ENCODE data around the gene SLITRK1.

The SLITRK1 gene

GRCh38 chr13:83877651-83878355 is 4.5 kb downstream of the SLITRK1 start:
- TF ChIP-seq, protein P1, sequence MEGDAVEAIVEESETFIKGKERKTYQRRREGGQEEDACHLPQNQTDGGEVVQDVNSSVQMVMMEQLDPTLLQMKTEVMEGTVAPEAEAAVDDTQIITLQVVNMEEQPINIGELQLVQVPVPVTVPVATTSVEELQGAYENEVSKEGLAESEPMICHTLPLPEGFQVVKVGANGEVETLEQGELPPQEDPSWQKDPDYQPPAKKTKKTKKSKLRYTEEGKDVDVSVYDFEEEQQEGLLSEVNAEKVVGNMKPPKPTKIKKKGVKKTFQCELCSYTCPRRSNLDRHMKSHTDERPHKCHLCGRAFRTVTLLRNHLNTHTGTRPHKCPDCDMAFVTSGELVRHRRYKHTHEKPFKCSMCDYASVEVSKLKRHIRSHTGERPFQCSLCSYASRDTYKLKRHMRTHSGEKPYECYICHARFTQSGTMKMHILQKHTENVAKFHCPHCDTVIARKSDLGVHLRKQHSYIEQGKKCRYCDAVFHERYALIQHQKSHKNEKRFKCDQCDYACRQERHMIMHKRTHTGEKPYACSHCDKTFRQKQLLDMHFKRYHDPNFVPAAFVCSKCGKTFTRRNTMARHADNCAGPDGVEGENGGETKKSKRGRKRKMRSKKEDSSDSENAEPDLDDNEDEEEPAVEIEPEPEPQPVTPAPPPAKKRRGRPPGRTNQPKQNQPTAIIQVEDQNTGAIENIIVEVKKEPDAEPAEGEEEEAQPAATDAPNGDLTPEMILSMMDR (IDR thresholded peaks at IDR 0.05; ENCODE audit: low read depth, low read length) = no peak
- no peak for DNase-seq
- Histone ChIP-seq H3K4me3 (ENCODE audit: low read depth, low read length) (no peak overlapping the region), H3K36me3 (no peaks in the 10 kb centered on the region), H3K4me1 (no peaks in the 10 kb centered on the region), H3K9me3 (no peaks in the 10 kb centered on the region; the same call in 1 of the 2 replicates), H3K27me3 (peaks cover 29% of the 10 kb centered on the region)

DNA sequence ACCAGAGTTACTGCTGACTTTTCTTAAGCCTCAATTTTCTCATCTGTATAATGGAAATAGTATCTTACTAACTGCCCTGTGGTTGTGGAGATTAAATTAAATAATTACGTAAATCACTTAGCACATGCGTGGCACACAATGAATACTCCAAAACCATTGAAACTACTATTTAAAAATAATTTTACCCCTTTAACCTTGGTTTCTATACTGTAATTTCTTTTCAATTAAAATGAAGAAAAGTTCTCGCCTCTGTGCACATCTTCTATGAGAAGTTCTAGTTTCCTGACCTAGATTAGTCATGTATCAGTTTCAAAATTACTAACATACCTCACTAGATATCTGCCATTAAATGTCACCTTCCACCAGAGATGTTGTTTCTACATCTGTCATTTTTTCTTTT is 5.7 kb downstream of the SLITRK1 start:
- DNase-seq = no peak
- Histone ChIP-seq H3K36me3 (no peaks in the 10 kb centered on the region), H3K4me1 (no peaks in the 10 kb centered on the region), H3K27me3 (peaks cover 24% of the 10 kb centered on the region), H3K4me3 (ENCODE audit: low read depth, low read length) (no peak overlapping the region), H3K9me3 (no peaks in the 10 kb centered on the region; the same call in 1 of the 2 replicates)
- TF ChIP-seq, protein P1 (IDR thresholded peaks at IDR 0.05; ENCODE audit: low read depth, low read length) = no peak

DNA sequence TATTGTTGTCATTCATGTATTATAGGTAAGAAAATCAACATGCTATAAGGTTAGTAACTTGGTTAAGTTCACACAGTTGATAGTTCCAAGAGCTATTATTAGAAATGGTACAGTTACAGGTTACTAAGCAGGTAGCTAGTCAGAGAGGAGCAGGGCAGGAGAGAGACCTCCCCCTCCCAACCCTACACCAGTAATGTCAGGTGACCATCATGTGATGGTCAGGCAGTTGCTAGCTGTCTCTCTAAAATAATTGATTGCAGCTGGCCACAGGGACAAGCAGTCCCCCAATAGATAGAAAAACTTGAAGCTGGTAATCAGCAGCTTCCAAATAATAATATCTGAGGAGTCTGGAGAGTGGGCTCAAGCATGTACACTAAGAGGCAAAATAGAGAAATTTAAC is 14.6 kb downstream of the SLITRK1 start:
- DNase-seq = no peak
- Histone ChIP-seq H3K4me3 (ENCODE audit: low read depth, low read length) (no peak overlapping the region), H3K36me3 (no peaks in the 10 kb centered on the region), H3K9me3 (no peaks in the 10 kb centered on the region), H3K27me3 (no peaks in the 10 kb centered on the region), H3K4me1 (no peaks in the 10 kb centered on the region)
- TF ChIP-seq, protein P1 (IDR thresholded peaks at IDR 0.05; ENCODE audit: low read depth, low read length) = no peak

GRCh38 chr13:83865161-83866137 is 16.8 kb downstream of the SLITRK1 start:
- H3K36me3 ChIP-seq = no peaks in the 10 kb centered on the region
- H3K27me3 ChIP-seq = no peaks in the 10 kb centered on the region
- H3K4me3 ChIP-seq (ENCODE audit: low read depth, low read length) = no peak overlapping the region
- TF ChIP-seq, protein P1 (IDR thresholded peaks at IDR 0.05; ENCODE audit: low read depth, low read length) = no peak
- DNase-seq = no peak
- no peaks in the 10 kb centered on the region for H3K4me1 ChIP-seq
- no peaks in the 10 kb centered on the region for H3K9me3 ChIP-seq

GRCh38 chr13:83853771-83854170 is 28.5 kb downstream of the SLITRK1 start:
- DNase-seq = no peak

More at GRCh38 chr13:83853771-83854170, 28.5 kb downstream of the SLITRK1 start:
- no peaks in the 10 kb centered on the region for H3K9me3 ChIP-seq
- H3K4me1 ChIP-seq = no peaks in the 10 kb centered on the region
- no peaks in the 10 kb centered on the region for H3K27me3 ChIP-seq
- H3K4me3 ChIP-seq (ENCODE audit: low read depth, low read length) = no peak overlapping the region
- TF ChIP-seq, protein P1 (IDR thresholded peaks at IDR 0.05; ENCODE audit: low read depth, low read length) = no peak
- no peaks in the 10 kb centered on the region for H3K36me3 ChIP-seq
